Measurements from ENCODE around the gene TXNDC15. TPM values are rescaled to one million over a fixed set of nuclear protein-coding genes. Genes with fewer than 3 reads are reported as not detected.

TXNDC15 gene
- polyA plus RNA-seq, 6 donors from 2014 or later, result 6.7 to 14.8 (median 9.1) TPM

DNA sequence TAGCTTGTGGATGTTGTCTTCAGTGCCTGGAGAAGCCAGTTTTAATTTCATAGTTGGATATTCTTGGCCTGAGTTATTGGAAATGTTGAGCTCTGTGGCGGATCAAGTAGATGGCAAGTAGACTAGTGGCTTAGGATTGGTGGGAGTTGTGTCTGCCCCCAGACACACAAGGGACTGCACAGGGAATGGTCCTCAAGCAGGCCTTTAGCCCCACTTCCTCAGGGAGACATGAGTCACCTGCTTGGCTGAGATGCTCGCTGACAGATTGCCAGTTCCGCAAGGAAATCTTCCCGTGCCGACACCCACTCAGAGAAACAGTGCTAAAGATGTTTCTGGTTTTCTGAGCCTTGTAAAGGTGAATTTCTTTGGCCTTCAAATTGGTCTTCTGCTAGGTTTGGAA lies 74.7 kb downstream of the TXNDC15 start:
- ATAC-seq (ENCODE audit: low read depth in 2 of 2) (no peak), DNase-seq (no peak)
- Mint-ChIP-seq H3K27ac (no peak overlapping the region), H3K4me3 (no peak overlapping the region), H3K27me3 (no peaks in the 10 kb centered on the region), H3K9me3 (peaks cover 0 to 14% (median 2%) of the 10 kb centered on the region in 7 donors), H3K4me1 (no peaks in the 10 kb centered on the region), H3K36me3 (peaks cover 0 to under 1% of the 10 kb centered on the region in 2 donors)

DNA sequence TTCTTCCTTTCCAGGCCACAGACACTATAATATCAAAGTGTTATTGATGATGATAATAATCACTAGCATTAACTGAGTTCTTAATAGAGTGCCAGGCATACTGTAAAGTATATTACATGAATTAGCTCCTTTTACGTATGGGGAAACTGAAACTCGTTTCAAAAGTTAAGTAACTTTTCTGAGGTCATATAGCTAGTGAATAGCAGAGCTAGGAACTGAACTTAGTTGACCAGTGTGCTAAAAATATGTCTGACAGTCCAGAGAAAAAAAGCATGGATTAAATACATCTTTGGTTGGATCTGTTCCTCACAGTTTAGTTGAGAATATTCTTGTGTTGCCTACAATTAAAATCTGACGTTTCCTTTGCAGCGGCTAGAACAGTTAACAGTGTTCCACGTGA lies 75.1 kb downstream of the TXNDC15 start:
- no peaks in the 10 kb centered on the region for H3K4me1 Mint-ChIP-seq
- peaks cover 3 to 4% of the 10 kb centered on the region in 2 donors for H3K36me3 Mint-ChIP-seq
- no peaks in the 10 kb centered on the region for H3K27me3 Mint-ChIP-seq
- peaks cover 0 to 17% (median 4%) of the 10 kb centered on the region in 7 donors for H3K9me3 Mint-ChIP-seq
- no peak overlapping the region for H3K27ac Mint-ChIP-seq
- no peak for DNase-seq
- no peak overlapping the region for H3K4me3 Mint-ChIP-seq
- no peak for ATAC-seq (ENCODE audit: low read depth in 2 of 2)

Other genes starting within 250 kb of the TXNDC15 start
- gene SAR1B, start 241.5 kb upstream of the TXNDC15 start, polyA plus RNA-seq (ENCODE audit: low read depth in 6 of 6), result 10 to 100 TPM; 18.6 to 35.0 (median 33.2) TPM
- gene SEC24A, start 225.6 kb upstream of the TXNDC15 start, polyA plus RNA-seq (ENCODE audit: low read depth in 6 of 6), result 1 to 10 TPM; 3.2 to 7.7 (median 5.6) TPM
- 10 to 100 TPM; 35.1 to 39.1 (median 37.2) TPM for gene CAMLG, start 135.8 kb upstream of the TXNDC15 start, polyA plus RNA-seq (ENCODE audit: low read depth in 6 of 6)
- gene DDX46, start 115.6 kb upstream of the TXNDC15 start, polyA plus RNA-seq (ENCODE audit: low read depth in 6 of 6), result 10 to 100 TPM; 17.7 to 24.7 (median 18.9) TPM
- gene C5orf24, start 28.4 kb upstream of the TXNDC15 start, polyA plus RNA-seq (ENCODE audit: low read depth in 6 of 6), result 10 to 100 TPM in 5 of 6 donors, 1 to 10 TPM in 1; 5.7 to 15.3 (median 12.0) TPM
- gene PCBD2, start 30.8 kb downstream of the TXNDC15 start, polyA plus RNA-seq (ENCODE audit: low read depth in 6 of 6), result 10 to 100 TPM in 5 of 6 donors, 1 to 10 TPM in 1; 9.5 to 15.5 (median 12.7) TPM
- 1 to 10 TPM in 1 of 6 donors, under 1 TPM in 3, not detected in 2; 0.31 to 1.1 (median 0.43) TPM for gene CATSPER3, start 93.5 kb downstream of the TXNDC15 start, polyA plus RNA-seq (ENCODE audit: low read depth in 6 of 6)
- gene PITX1, start 159.9 kb downstream of the TXNDC15 start, polyA plus RNA-seq (ENCODE audit: low read depth in 6 of 6), result not detected